Large intestine (tissue), 3 donors: ENCODE results near the gene RPS6KA5. TPM values are rescaled to one million over a fixed set of nuclear protein-coding genes. Genes with fewer than 3 reads are reported as not detected.

ENCODE experiments used
- DNase-seq, 2 donors: peaks; one replicate each; pipeline versions ENCODE4 v3.0.0 to v3.0.0-alpha.2; 2013
- H3K27ac ChIP-seq: one replicate; pipeline ENCODE4 v1.5.1; 2013; ENCODE audit warnings: low read length
- H3K27me3 ChIP-seq: 2 replicates; pipeline ENCODE4 v1.6.1; 2013; ENCODE audit warnings: low read length; ENCODE audit not compliant: control insufficient read depth, insufficient read depth
- H3K36me3 ChIP-seq: 2 replicates; pipeline ENCODE4 v1.6.1; 2013; ENCODE audit warnings: low read length; ENCODE audit not compliant: control insufficient read depth, insufficient read depth
- H3K4me1 ChIP-seq: one replicate; pipeline ENCODE4 v1.6.1; 2013; ENCODE audit warnings: low read length; ENCODE audit not compliant: control insufficient read depth, insufficient read depth
- H3K4me3 ChIP-seq: one replicate; pipeline ENCODE4 v1.5.1; 2013; ENCODE audit warnings: low read length
- H3K9me3 ChIP-seq: one replicate; pipeline ENCODE4 v1.6.1; 2013; ENCODE audit warnings: mild to moderate bottlenecking, low read depth, low read length, moderate library complexity; ENCODE audit not compliant: control insufficient read depth
- WGBS: methylation state at CpG from one replicate; pipeline ENCODE4 v1.1.5; 2013; ENCODE audit warnings: low lambda C conversion rate; ENCODE audit not compliant: insufficient coverage; 5-methylcytosine and 5-hydroxymethylcytosine counted together
- polyA plus RNA-seq: library from polyadenylated mRNA; unstranded; fragments of 120-200 nt; gene quantifications from one replicate; pipeline ENCODE4 v1.2.1, GENCODE V29; 2013

RPS6KA5 gene
- polyA plus RNA-seq, 1 donor, result 8.6 TPM

- H3K9me3 ChIP-seq, result no peaks in the 10 kb centered on the region
- H3K36me3 ChIP-seq, result no peaks in the 10 kb centered on the region
- no peak overlapping the region for H3K27ac ChIP-seq
- no CpG with 5 or more reads among the region's 2 CpGs for WGBS
- no peaks in the 10 kb centered on the region for H3K27me3 ChIP-seq
- DNase-seq, result no peak
- no peak overlapping the region for H3K4me3 ChIP-seq
- no peaks in the 10 kb centered on the region for H3K4me1 ChIP-seq
Observed at GRCh38 chr14:90803249-90803648, 257.2 kb downstream of the RPS6KA5 start.

DNA sequence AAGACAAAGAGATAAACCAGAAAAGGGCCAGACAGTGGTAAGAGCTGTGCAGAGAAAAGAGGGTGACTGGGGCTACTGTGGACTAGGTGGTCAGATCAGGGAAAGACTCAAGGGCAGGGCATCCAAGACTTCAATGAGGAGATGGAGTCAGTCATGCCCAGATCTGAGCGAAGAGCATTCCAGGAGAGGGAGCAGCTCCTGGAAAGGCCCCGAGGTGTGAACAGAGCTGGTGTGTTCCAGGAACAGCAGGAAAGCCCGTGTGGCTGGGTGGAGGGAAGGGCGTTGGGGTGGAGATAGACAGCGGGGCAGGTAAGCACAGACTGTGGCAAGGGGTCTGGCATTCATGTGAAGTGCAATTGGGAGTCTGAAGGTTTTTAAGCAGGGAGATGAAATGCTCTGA is 261.0 kb downstream of the RPS6KA5 start:
- H3K4me3 ChIP-seq, result no peak overlapping the region
- DNase-seq, result no peak
- H3K9me3 ChIP-seq, result no peaks in the 10 kb centered on the region
- WGBS, result no CpG with 5 or more reads among the region's 5 CpGs
- H3K4me1 ChIP-seq, result no peaks in the 10 kb centered on the region
- no peak overlapping the region for H3K27ac ChIP-seq
- no peaks in the 10 kb centered on the region for H3K27me3 ChIP-seq
- no peaks in the 10 kb centered on the region for H3K36me3 ChIP-seq

GRCh38 chr14:90797919-90798318 is 262.5 kb downstream of the RPS6KA5 start:
- Histone ChIP-seq H3K27me3 (no peaks in the 10 kb centered on the region), H3K4me3 (no peak overlapping the region), H3K27ac (no peak overlapping the region), H3K4me1 (no peaks in the 10 kb centered on the region), H3K36me3 (no peaks in the 10 kb centered on the region), H3K9me3 (no peaks in the 10 kb centered on the region)
- no CpG with 5 or more reads among the region's 13 CpGs for WGBS
- no peak for DNase-seq

Other genes with a start within 250 kb of the RPS6KA5 start
- gene TTC7B, start 244.2 kb downstream of the RPS6KA5 start, polyA plus RNA-seq, result 12.2 TPM
- 78.4 TPM for gene DGLUCY, start 53.4 kb upstream of the RPS6KA5 start, polyA plus RNA-seq
- gene GPR68, start 184.1 kb upstream of the RPS6KA5 start, polyA plus RNA-seq, result 2.9 TPM